SK-N-SH (cell line): Measurements from ENCODE around the gene STS. TPM values are rescaled to one million over a fixed set of nuclear protein-coding genes. Genes with fewer than 3 reads are reported as not detected.

Source experiments
- CTCF ChIA-PET: fragments of 300-600, 350-600 bp; formaldehyde crosslinking; extraction: SDS; loops from one replicate; lab custom pipeline; 2021; lab: Yijun Ruan, JAX
- POLR2A ChIA-PET: fragments of 350-600 bp; sonication (Branson Sonifier 250); formaldehyde crosslinking; extraction: SDS; loops from one replicate; lab custom pipeline; 2020; ENCODE audit warnings: antibody characterized with exemption, inconsistent platforms; lab: Yijun Ruan, JAX
- DNase-seq: peaks from one replicate; pipeline ENCODE4 v3.0.0; 2012
- H2AFZ ChIP-seq: fragments of 200-600 bp; sonication (generic); 2 replicates; pipeline ENCODE4 v1.8.1; 2016; ENCODE audit warnings: antibody characterized with exemption, mild to moderate bottlenecking, low read depth
- H3F3A ChIP-seq: fragments of 200-600 bp; sonication (generic); replicated peaks from 2 replicates; pipeline ENCODE3; 2016; ENCODE audit warnings: antibody characterized with exemption, mild to moderate bottlenecking; ENCODE audit not compliant: insufficient read depth
- H3K27ac ChIP-seq, 2 experiments: fragments of 200-500 bp in 1 of 2; fragments of 200-600 bp in 1 of 2; sonication (Bioruptor generic) in 1 of 2; sonication (generic), shearing (Covaris generic) in 1 of 2; 2 replicates each; pipeline versions ENCODE4 v1.5.1 to v1.6.1; 2014 to 2016; ENCODE audit warnings: low read depth in 2 of 2, inconsistent platforms in 1 of 2, low read length in 1 of 2, mild to moderate bottlenecking in 1 of 2, mixed read lengths in 1 of 2
- H3K27me3 ChIP-seq: fragments of 200-600 bp; sonication (generic), shearing (Covaris generic); 2 replicates; pipeline ENCODE4 v1.6.1; 2016; ENCODE audit warnings: mixed run types; ENCODE audit not compliant: insufficient read depth
- H3K36me3 ChIP-seq, 2 experiments: fragments of 200-500 bp in 1 of 2; fragments of 200-600 bp in 1 of 2; sonication (Bioruptor generic) in 1 of 2; sonication (generic) in 1 of 2; replicated peaks in 1 of 2; 2 replicates each; pipeline versions ENCODE3 to v1.5.1; 2014 to 2016; ENCODE audit warnings: low read length in 1 of 2, mild to moderate bottlenecking in 1 of 2; ENCODE audit not compliant: insufficient read depth in 2 of 2, control insufficient read depth in 1 of 2
- H3K4me1 ChIP-seq, 2 experiments: fragments of 200-500 bp in 1 of 2; fragments of 200-600 bp in 1 of 2; sonication (Bioruptor generic) in 1 of 2; sonication (generic), shearing (Covaris generic) in 1 of 2; 2 replicates each; pipeline versions ENCODE4 v1.5.1 to v1.6.1; 2014 to 2016; ENCODE audit warnings: low read depth in 1 of 2, low read length in 1 of 2, mixed run types in 1 of 2; ENCODE audit not compliant: insufficient read depth in 2 of 2, control insufficient read depth in 1 of 2
- H3K4me2 ChIP-seq: fragments of 200-600 bp; sonication (generic), shearing (Covaris generic); 2 replicates; pipeline ENCODE4 v1.6.1; 2017; ENCODE audit warnings: mixed run types
- H3K4me3 ChIP-seq, 2 experiments: fragments of 200-500 bp in 1 of 2; fragments of 200-600 bp in 1 of 2; sonication (Bioruptor generic) in 1 of 2; sonication (generic), shearing (Covaris generic) in 1 of 2; 2 replicates each; pipeline versions ENCODE4 v1.5.1 to v1.8.1; 2014 to 2016; ENCODE audit warnings: low read depth in 2 of 2, inconsistent platforms in 1 of 2, low read length in 1 of 2, mild to moderate bottlenecking in 1 of 2, mixed read lengths in 1 of 2, moderate library complexity in 1 of 2
- H3K79me2 ChIP-seq: fragments of 200-600 bp; sonication (generic); 2 replicates; pipeline ENCODE4 v1.8.1; 2017; ENCODE audit warnings: mild to moderate bottlenecking; ENCODE audit not compliant: insufficient read depth
- H3K9ac ChIP-seq: fragments of 200-600 bp; sonication (generic); 2 replicates; pipeline ENCODE4 v1.6.1; 2017; ENCODE audit warnings: mixed run types
- H3K9me2 ChIP-seq: fragments of 200-600 bp; sonication (generic); 2 replicates; pipeline ENCODE4 v1.6.1; 2017; ENCODE audit warnings: mixed run types
- H3K9me3 ChIP-seq: fragments of 200-600 bp; sonication (generic); 2 replicates; pipeline ENCODE4 v1.6.1; 2017; ENCODE audit warnings: mixed run types, mild to moderate bottlenecking, moderate library complexity
- H4K20me1 ChIP-seq: fragments of 200-600 bp; sonication (generic); 2 replicates; pipeline ENCODE4 v1.6.1; 2017; ENCODE audit warnings: mild to moderate bottlenecking, mixed run types; ENCODE audit not compliant: insufficient read depth
- CHD2 ChIP-seq: fragments of 150-350 bp; IDR thresholded peaks from 2 replicates; pipeline ENCODE4 v1.6.1; 2018; ENCODE audit warnings: low read length; ENCODE audit not compliant: partially characterized antibody
- CTCF ChIP-seq: fragments of 200-600 bp; sonication (generic); IDR thresholded peaks from 2 replicates; pipeline ENCODE4 v1.6.1; 2017; ENCODE audit warnings: antibody characterized with exemption, mild to moderate bottlenecking, moderate library complexity
- ELF1 ChIP-seq: IDR thresholded peaks from 2 replicates; pipeline ENCODE4 v1.4.0; 2012
- EP300 ChIP-seq, 2 experiments: IDR thresholded peaks; 2 replicates each; pipeline versions ENCODE4 v1.4.0 to v1.6.1; 2012; ENCODE audit warnings: borderline replicate concordance in 1 of 2, low read depth in 1 of 2, low read length in 1 of 2
- EZH2phosphoT487 ChIP-seq: fragments of 200-600 bp; sonication (generic); IDR thresholded peaks from 2 replicates; pipeline ENCODE4 v1.6.1; 2017; ENCODE audit warnings: low read depth, mixed run types, mild to moderate bottlenecking, antibody characterized with exemption, moderate library complexity, borderline replicate concordance
- FOSL2 ChIP-seq: IDR thresholded peaks from 2 replicates; pipeline ENCODE4 v1.4.0; 2012; ENCODE audit warnings: low read depth, mild to moderate bottlenecking, moderate library complexity, borderline replicate concordance
- FOXM1 ChIP-seq: IDR thresholded peaks from 2 replicates; pipeline ENCODE4 v1.4.0; 2012; ENCODE audit warnings: low read depth, mild to moderate bottlenecking
- GATA2 ChIP-seq: sonication (generic); formaldehyde crosslinking; IDR thresholded peaks from 2 replicates; pipeline ENCODE4 v1.5.0; 2020; ENCODE audit warnings: mild to moderate bottlenecking, missing genetic modification reagents
- IRF3 ChIP-seq: fragments of 150-350 bp; IDR thresholded peaks from 2 replicates; pipeline ENCODE4 v1.6.1; 2016; ENCODE audit warnings: mild to moderate bottlenecking, low read depth, low read length
- MAX ChIP-seq: IDR thresholded peaks from 2 replicates; pipeline ENCODE4 v1.4.0; 2012; ENCODE audit warnings: low read depth
- MXI1 ChIP-seq: IDR thresholded peaks from 2 replicates; pipeline ENCODE4 v1.6.1; 2012; ENCODE audit warnings: mild to moderate bottlenecking, low read depth, low read length, improper control_type of control experiment
- NRF1 ChIP-seq: IDR thresholded peaks from 2 replicates; pipeline ENCODE4 v1.6.1; 2012; ENCODE audit warnings: low read depth, mild to moderate bottlenecking, low read length
- RCOR1 ChIP-seq: fragments of 150-350 bp; IDR thresholded peaks from 2 replicates; pipeline ENCODE4 v1.6.1; 2017; ENCODE audit warnings: antibody characterized with exemption, low read length
- SIN3A ChIP-seq: IDR thresholded peaks from 2 replicates; pipeline ENCODE4 v1.6.1; 2012; ENCODE audit warnings: low read depth, mild to moderate bottlenecking, low read length, moderate library complexity, borderline replicate concordance
- SMC3 ChIP-seq: IDR thresholded peaks from 2 replicates; pipeline ENCODE4 v1.6.1; 2012; ENCODE audit warnings: low read depth, low read length, improper control_type of control experiment
- TAF1 ChIP-seq: IDR thresholded peaks from 2 replicates; pipeline ENCODE4 v1.6.1; 2012; ENCODE audit warnings: low read depth, mild to moderate bottlenecking, low read length, moderate library complexity, borderline replicate concordance
- TCF12 ChIP-seq: IDR thresholded peaks from 2 replicates; pipeline ENCODE4 v1.4.0; 2012
- YY1 ChIP-seq: IDR thresholded peaks from 2 replicates; pipeline ENCODE4 v1.4.0; 2012; ENCODE audit warnings: low read depth, mild to moderate bottlenecking
- WGBS: methylation state at CpG from one replicate; pipeline ENCODE4 v1.1.6; 2017; ENCODE audit warnings: low lambda C conversion rate; 5-methylcytosine and 5-hydroxymethylcytosine counted together
- polyA plus RNA-seq, 3 experiments: library from polyadenylated mRNA; depleted of rRNA; stranded (reverse); fragments of >200 nt; gene quantifications; 2 replicates each; pipeline ENCODE4 v1.2.3, GENCODE V29; 2012
- TF ChIP-seq, protein P1 (sequence below): IDR thresholded peaks from 2 replicates; pipeline ENCODE4 v1.4.0; 2012; ENCODE audit warnings: low read depth, borderline replicate concordance
- TF ChIP-seq, protein P2 (sequence below): IDR thresholded peaks from 2 replicates; pipeline ENCODE4 v1.6.1; 2012; ENCODE audit warnings: mild to moderate bottlenecking, low read depth, low read length, moderate library complexity

Gene STS
- polyA plus RNA-seq, 1 of the 3 experiments (the other 2 are of a cell fraction) = 1.1 TPM

GRCh38 chrX:7134981-7135380, 12.5 kb upstream of the STS start:
- Histone ChIP-seq H3K4me2 (no peak overlapping the region), H3K4me1 (peaks cover 4 to 26% of the 10 kb centered on the region in 2 experiments; a peak in 2 of 4 replicates), H3K36me3 (peaks cover 0 to 2% of the 10 kb centered on the region in 2 experiments), H3F3A (peaks cover 9% of the 10 kb centered on the region), H3K27ac (no peak overlapping the region), H4K20me1 (peaks cover 26% of the 10 kb centered on the region), H3K9me3 (no peaks in the 10 kb centered on the region), H3K27me3 (no peaks in the 10 kb centered on the region), H2AFZ (no peak overlapping the region), H3K9me2 (no peaks in the 10 kb centered on the region), H3K4me3 (no peak overlapping the region), H3K79me2 (peaks cover 68% of the 10 kb centered on the region), H3K9ac (no peak overlapping the region)
- WGBS = 92% methylated on average over 2 of the region's 2 CpGs
- CTCF ChIA-PET = interaction anchor here (0.5 to 1.6 kb wide), 2 partner anchors 11 to 206 kb away, joined by 3 read pairs; no protein-coding TSS in a partner anchor
- no peak for DNase-seq
- POLR2A ChIA-PET = no interaction called here
- TF ChIP-seq EZH2phosphoT487 = no peak
- TF ChIP-seq, protein P1, sequence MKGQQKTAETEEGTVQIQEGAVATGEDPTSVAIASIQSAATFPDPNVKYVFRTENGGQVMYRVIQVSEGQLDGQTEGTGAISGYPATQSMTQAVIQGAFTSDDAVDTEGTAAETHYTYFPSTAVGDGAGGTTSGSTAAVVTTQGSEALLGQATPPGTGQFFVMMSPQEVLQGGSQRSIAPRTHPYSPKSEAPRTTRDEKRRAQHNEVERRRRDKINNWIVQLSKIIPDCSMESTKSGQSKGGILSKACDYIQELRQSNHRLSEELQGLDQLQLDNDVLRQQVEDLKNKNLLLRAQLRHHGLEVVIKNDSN = no peak
- TF ChIP-seq IRF3 = no peak
- no peak for TF ChIP-seq TAF1
- TF ChIP-seq EP300 (IDR thresholded peaks at IDR 0.05; ENCODE audit: borderline replicate concordance in 1 of 2, low read depth in 1 of 2, low read length in 1 of 2) = no peak
- TF ChIP-seq FOSL2 = no peak
- no peak for TF ChIP-seq RCOR1
- no peak for TF ChIP-seq MXI1
- TF ChIP-seq NRF1 = no peak
- no peak for TF ChIP-seq MAX
- no peak for TF ChIP-seq FOXM1
- no peak for TF ChIP-seq YY1
- TF ChIP-seq SMC3 = no peak
- no peak for TF ChIP-seq GATA2 (CRISPR knock-in tag)
- no peak for TF ChIP-seq CHD2
- TF ChIP-seq SIN3A = no peak
- TF ChIP-seq, protein P2, sequence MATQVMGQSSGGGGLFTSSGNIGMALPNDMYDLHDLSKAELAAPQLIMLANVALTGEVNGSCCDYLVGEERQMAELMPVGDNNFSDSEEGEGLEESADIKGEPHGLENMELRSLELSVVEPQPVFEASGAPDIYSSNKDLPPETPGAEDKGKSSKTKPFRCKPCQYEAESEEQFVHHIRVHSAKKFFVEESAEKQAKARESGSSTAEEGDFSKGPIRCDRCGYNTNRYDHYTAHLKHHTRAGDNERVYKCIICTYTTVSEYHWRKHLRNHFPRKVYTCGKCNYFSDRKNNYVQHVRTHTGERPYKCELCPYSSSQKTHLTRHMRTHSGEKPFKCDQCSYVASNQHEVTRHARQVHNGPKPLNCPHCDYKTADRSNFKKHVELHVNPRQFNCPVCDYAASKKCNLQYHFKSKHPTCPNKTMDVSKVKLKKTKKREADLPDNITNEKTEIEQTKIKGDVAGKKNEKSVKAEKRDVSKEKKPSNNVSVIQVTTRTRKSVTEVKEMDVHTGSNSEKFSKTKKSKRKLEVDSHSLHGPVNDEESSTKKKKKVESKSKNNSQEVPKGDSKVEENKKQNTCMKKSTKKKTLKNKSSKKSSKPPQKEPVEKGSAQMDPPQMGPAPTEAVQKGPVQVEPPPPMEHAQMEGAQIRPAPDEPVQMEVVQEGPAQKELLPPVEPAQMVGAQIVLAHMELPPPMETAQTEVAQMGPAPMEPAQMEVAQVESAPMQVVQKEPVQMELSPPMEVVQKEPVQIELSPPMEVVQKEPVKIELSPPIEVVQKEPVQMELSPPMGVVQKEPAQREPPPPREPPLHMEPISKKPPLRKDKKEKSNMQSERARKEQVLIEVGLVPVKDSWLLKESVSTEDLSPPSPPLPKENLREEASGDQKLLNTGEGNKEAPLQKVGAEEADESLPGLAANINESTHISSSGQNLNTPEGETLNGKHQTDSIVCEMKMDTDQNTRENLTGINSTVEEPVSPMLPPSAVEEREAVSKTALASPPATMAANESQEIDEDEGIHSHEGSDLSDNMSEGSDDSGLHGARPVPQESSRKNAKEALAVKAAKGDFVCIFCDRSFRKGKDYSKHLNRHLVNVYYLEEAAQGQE = no peak
- TF ChIP-seq TCF12 = no peak
- TF ChIP-seq ELF1 = no peak
- TF ChIP-seq CTCF = no peak
